ENCODE results near the gene PAPPA.

DNA sequence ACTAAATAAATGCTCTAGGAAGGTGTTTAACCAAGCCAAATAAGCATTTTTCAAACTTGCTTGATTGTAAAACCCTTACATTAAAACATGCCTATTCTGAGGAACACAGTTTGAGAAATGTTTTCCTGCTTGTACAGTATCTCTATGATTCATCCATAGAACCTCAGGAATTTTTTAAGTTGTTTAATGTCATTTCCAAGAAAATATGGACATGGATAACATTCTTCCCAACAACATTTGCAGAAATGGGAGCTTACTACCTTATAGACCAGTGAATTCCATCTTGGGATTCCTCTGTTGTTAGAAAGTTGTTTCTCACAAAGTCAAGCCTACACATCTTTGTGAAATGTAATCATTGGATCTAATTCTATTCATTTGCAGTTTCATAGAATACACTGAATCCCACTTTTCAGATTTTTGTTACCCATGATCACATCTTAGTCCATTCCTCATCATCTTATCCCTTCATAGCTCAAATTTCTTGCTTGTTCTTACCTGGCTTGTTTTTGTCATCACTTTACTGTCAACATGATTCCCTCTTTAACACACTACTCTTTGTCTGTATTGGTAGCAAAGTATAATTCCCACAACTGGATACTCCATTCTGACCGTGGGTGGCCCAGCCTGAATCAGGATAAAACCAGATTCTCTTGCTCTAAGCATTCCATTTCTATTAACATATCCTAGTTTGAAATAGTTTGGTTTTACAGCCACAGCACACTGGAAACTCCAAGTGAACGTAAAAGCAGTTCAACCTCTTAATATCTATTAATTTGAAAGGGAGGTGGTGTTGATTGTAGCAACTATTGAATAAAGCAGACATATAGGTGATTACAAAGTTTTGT is 49.4 kb upstream of the PAPPA start:
- TF ChIP-seq FOXP1 (CRISPR knock-in tag; IDR thresholded peaks at IDR 0.05) (no peak), NRF1 (conservative IDR thresholded peaks at IDR 0.05 in 1 of 2, IDR thresholded peaks at IDR 0.05 in 1 of 2) (no peak), ZNF77 (CRISPR knock-in tag; IDR thresholded peaks at IDR 0.05) (no peak)
- TF ChIP-seq, protein P1, sequence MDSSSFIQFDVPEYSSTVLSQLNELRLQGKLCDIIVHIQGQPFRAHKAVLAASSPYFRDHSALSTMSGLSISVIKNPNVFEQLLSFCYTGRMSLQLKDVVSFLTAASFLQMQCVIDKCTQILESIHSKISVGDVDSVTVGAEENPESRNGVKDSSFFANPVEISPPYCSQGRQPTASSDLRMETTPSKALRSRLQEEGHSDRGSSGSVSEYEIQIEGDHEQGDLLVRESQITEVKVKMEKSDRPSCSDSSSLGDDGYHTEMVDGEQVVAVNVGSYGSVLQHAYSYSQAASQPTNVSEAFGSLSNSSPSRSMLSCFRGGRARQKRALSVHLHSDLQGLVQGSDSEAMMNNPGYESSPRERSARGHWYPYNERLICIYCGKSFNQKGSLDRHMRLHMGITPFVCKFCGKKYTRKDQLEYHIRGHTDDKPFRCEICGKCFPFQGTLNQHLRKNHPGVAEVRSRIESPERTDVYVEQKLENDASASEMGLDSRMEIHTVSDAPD (CRISPR knock-in tag; IDR thresholded peaks at IDR 0.05) = no peak
- TF ChIP-seq, protein P2, sequence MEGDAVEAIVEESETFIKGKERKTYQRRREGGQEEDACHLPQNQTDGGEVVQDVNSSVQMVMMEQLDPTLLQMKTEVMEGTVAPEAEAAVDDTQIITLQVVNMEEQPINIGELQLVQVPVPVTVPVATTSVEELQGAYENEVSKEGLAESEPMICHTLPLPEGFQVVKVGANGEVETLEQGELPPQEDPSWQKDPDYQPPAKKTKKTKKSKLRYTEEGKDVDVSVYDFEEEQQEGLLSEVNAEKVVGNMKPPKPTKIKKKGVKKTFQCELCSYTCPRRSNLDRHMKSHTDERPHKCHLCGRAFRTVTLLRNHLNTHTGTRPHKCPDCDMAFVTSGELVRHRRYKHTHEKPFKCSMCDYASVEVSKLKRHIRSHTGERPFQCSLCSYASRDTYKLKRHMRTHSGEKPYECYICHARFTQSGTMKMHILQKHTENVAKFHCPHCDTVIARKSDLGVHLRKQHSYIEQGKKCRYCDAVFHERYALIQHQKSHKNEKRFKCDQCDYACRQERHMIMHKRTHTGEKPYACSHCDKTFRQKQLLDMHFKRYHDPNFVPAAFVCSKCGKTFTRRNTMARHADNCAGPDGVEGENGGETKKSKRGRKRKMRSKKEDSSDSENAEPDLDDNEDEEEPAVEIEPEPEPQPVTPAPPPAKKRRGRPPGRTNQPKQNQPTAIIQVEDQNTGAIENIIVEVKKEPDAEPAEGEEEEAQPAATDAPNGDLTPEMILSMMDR (IDR thresholded peaks at IDR 0.05 in 2 of 3, conservative IDR thresholded peaks at IDR 0.05 in 1 of 3; ENCODE audit: insufficient read depth in 2 of 3, low read depth in 1 of 3, low read length in 3 of 3) = no peak
